22Rv1 (cell line): ENCODE measurements around the gene NMNAT3.

Experiments
- ZFX ChIP-seq: fragments of 450-650 bp; IDR thresholded peaks from 2 replicates; pipeline ENCODE4 v1.6.1; 2017; ENCODE audit warnings: antibody characterized with exemption, borderline replicate concordance
- TF ChIP-seq, protein P1 (sequence below): fragments of 450-650 bp; IDR thresholded peaks from 2 replicates; pipeline ENCODE4 v1.5.1; 2017; ENCODE audit warnings: mild to moderate bottlenecking

DNA sequence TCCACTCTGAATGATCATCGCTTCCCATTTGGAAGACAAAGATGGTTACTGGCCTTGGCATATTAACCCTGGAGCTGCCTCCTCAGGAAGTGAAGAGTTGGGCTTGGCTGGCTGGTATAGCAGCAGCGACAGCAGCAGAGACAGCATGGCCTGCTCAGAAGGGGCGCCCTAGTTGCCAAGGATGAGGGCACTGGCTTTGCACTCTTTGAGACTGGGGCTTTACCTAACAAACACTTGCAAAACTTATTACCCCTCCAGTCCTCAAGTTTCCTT lies 69.7 kb downstream of the NMNAT3 start:
- TF ChIP-seq, protein P1, sequence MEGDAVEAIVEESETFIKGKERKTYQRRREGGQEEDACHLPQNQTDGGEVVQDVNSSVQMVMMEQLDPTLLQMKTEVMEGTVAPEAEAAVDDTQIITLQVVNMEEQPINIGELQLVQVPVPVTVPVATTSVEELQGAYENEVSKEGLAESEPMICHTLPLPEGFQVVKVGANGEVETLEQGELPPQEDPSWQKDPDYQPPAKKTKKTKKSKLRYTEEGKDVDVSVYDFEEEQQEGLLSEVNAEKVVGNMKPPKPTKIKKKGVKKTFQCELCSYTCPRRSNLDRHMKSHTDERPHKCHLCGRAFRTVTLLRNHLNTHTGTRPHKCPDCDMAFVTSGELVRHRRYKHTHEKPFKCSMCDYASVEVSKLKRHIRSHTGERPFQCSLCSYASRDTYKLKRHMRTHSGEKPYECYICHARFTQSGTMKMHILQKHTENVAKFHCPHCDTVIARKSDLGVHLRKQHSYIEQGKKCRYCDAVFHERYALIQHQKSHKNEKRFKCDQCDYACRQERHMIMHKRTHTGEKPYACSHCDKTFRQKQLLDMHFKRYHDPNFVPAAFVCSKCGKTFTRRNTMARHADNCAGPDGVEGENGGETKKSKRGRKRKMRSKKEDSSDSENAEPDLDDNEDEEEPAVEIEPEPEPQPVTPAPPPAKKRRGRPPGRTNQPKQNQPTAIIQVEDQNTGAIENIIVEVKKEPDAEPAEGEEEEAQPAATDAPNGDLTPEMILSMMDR = no peak
- no peak for TF ChIP-seq ZFX
